HG03571 (cell line): ENCODE measurements around the gene KAZALD1.

ENCODE experiments used
- ATAC-seq: cut with Tn5 transposase; IDR thresholded peaks from one replicate; pipeline ENCODE4 v1.9.1; 2021; ENCODE audit not compliant: unreplicated experiment

KAZALD1 gene

GRCh38 chr10:101066896-101067355, 5.1 kb downstream of the KAZALD1 start:
- ATAC-seq: no peak

GRCh38 chr10:101067356-101068083, 5.7 kb downstream of the KAZALD1 start:
- ATAC-seq: no peak

GRCh38 chr10:101069441-101069840, 7.7 kb downstream of the KAZALD1 start:
- no peak for ATAC-seq

- no peak for ATAC-seq
Observed at GRCh38 chr10:101070098-101070497, 8.3 kb downstream of the KAZALD1 start.

- no peak for ATAC-seq
Observed at GRCh38 chr10:101071267-101071884, 9.6 kb downstream of the KAZALD1 start.

- ATAC-seq: no peak
Observed at GRCh38 chr10:101071885-101072433, 10.2 kb downstream of the KAZALD1 start.

- ATAC-seq: no peak
Observed at GRCh38 chr10:101072923-101073322, 11.1 kb downstream of the KAZALD1 start.

- no peak for ATAC-seq
Observed at GRCh38 chr10:101073631-101074030, 11.8 kb downstream of the KAZALD1 start.

- ATAC-seq: no peak
Observed at GRCh38 chr10:101075775-101076174, 14.0 kb downstream of the KAZALD1 start.

- ATAC-seq: no peak
Observed at GRCh38 chr10:101076630-101077029, 14.8 kb downstream of the KAZALD1 start.

- no peak for ATAC-seq
Observed at GRCh38 chr10:101079874-101080273, 18.1 kb downstream of the KAZALD1 start.

- ATAC-seq: no peak
Observed at GRCh38 chr10:101080933-101081931, 19.4 kb downstream of the KAZALD1 start.

GRCh38 chr10:101085846-101086245, 24.1 kb downstream of the KAZALD1 start:
- no peak for ATAC-seq

- no peak for ATAC-seq
Observed at GRCh38 chr10:101087376-101087775, 25.6 kb downstream of the KAZALD1 start.

GRCh38 chr10:101087965-101088364, 26.2 kb downstream of the KAZALD1 start:
- ATAC-seq: no peak

- ATAC-seq: no peak
Observed at GRCh38 chr10:101089520-101090299, 27.9 kb downstream of the KAZALD1 start.

GRCh38 chr10:101090597-101090996, 28.8 kb downstream of the KAZALD1 start:
- no peak for ATAC-seq

GRCh38 chr10:101091546-101092290, 29.9 kb downstream of the KAZALD1 start:
- no peak for ATAC-seq

- no peak for ATAC-seq
Observed at GRCh38 chr10:101092881-101093354, 31.1 kb downstream of the KAZALD1 start.
